ENCODE data around the gene FAM229B. TPM values are rescaled to one million over a fixed set of nuclear protein-coding genes. Genes with fewer than 3 reads are reported as not detected.
"Not testable (repeated sequence)": the region's sequence is repeated elsewhere in the genome, so short reads cannot be mapped to it uniquely, and the experiment has no call there.

FAM229B gene
- total and polyA plus RNA-seq, 10 donors = 1.9 to 7.9 (median 4.4) TPM

- no peaks in the 10 kb centered on the region for H3K27me3 ChIP-seq (replicated peaks in 1 of 7)
- H3K4me3 ChIP-seq = no peak overlapping the region
- WGBS, 5 donors = 89 to 99% (median 91%) methylated on average over 2 of the region's 2 CpGs
- H3K27ac ChIP-seq = no peak overlapping the region
- no peak for DNase-seq
- H3K36me3 ChIP-seq = peaks cover 0 to 14% (median 2%) of the 10 kb centered on the region in 6 donors
- TF ChIP-seq CTCF (IDR thresholded peaks at IDR 0.05 in 8 of 11, conservative IDR thresholded peaks at IDR 0.05 in 3 of 11) (no peak), POLR2AphosphoS5 (IDR thresholded peaks at IDR 0.05) (no peak), POLR2A (IDR thresholded peaks at IDR 0.05) (no peak)
- no peaks in the 10 kb centered on the region for H3K4me1 ChIP-seq
- intact Hi-C loops (cut with DNase I; ENCODE audit: low total_unique reads) = no loop called here
- no peaks in the 10 kb centered on the region for H3K9me3 ChIP-seq
Observed at GRCh38 chr6:112096901-112097300, 9.5 kb downstream of the FAM229B start.

DNA sequence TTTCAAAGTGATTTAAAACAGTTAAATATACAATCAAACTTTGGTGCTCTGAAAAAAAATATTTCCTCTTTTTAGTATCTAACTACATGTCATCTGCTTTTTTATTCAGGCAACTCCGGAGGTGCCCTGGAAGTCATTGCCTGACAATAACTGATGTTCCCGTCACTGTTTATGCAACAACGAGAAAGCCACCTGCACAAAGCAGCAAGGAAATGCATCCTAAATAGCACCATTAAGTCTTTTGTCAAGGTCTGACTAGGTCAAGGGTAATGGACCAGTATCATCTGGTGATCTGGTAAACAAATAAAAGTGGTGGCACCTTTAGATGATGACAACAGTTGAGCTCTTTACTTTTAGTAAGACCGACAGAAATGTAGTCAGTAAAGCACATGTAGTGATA, 13.2 kb downstream of the FAM229B start:
- WGBS, 5 donors = 78 to 91% (median 84%) methylated on average over 4 of the region's 4 CpGs
- Histone ChIP-seq H3K27me3 (replicated peaks in 1 of 7) (no peaks in the 10 kb centered on the region), H3K27ac (no peak overlapping the region), H3K4me3 (no peak overlapping the region), H3K4me1 (no peaks in the 10 kb centered on the region), H3K36me3 (peaks cover 0 to 19% (median 2%) of the 10 kb centered on the region in 6 donors), H3K9me3 (no peaks in the 10 kb centered on the region)
- no peak for TF ChIP-seq CTCF (IDR thresholded peaks at IDR 0.05 in 8 of 11, conservative IDR thresholded peaks at IDR 0.05 in 3 of 11)
- TF ChIP-seq POLR2A (IDR thresholded peaks at IDR 0.05) = no peak
- no peak for TF ChIP-seq POLR2AphosphoS5 (IDR thresholded peaks at IDR 0.05)
- no peak for DNase-seq
- intact Hi-C loops (cut with DNase I; ENCODE audit: low total_unique reads) = no loop called here

DNA sequence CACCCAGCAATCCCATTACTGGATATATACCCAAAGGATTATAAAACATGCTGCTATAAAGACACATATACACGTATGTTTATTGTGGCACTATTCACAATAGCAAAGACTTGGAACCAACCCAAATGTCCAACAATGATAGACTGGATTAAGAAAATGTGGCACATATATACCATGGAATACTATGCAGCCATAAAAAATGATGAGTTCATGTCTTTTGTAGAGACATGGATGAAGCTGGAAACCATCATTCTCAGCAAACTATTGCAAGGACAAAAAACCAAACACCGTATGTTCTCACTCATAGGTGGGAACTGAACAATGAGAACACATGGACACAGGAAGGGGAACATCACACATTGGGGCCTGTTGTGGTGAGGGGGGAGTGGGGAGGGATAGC, 18.6 kb downstream of the FAM229B start:
- intact Hi-C loops (cut with DNase I; ENCODE audit: low total_unique reads); H3K27ac ChIP-seq; H3K27me3 ChIP-seq (replicated peaks in 1 of 7); H3K9me3 ChIP-seq; H3K4me1 ChIP-seq; H3K4me3 ChIP-seq; DNase-seq: not testable (repeated sequence)
- H3K36me3 ChIP-seq = peaks cover 0 to 12% (median 0%) of the 10 kb centered on the region in 6 donors
- WGBS, 5 donors = 93 to 100% (median 100%) methylated on average over 1 to 2 of the region's 2 CpGs

GRCh38 chr6:112106562-112106961, 19.2 kb downstream of the FAM229B start:
- no peaks in the 10 kb centered on the region for H3K27me3 ChIP-seq (replicated peaks in 1 of 7)
- intact Hi-C loops (cut with DNase I; ENCODE audit: low total_unique reads) = no loop called here
- 64 to 88% (median 76%) methylated on average over 2 of the region's 2 CpGs for WGBS, 5 donors
- peaks cover 0 to 6% (median 0%) of the 10 kb centered on the region in 8 donors for H3K9me3 ChIP-seq
- H3K27ac ChIP-seq = no peak overlapping the region
- peaks cover 0 to 7% (median 0%) of the 10 kb centered on the region in 6 donors for H3K36me3 ChIP-seq
- no peak overlapping the region for H3K4me3 ChIP-seq
- no peaks in the 10 kb centered on the region for H3K4me1 ChIP-seq
- TF ChIP-seq POLR2AphosphoS5 (IDR thresholded peaks at IDR 0.05) (no peak), CTCF (IDR thresholded peaks at IDR 0.05 in 8 of 11, conservative IDR thresholded peaks at IDR 0.05 in 3 of 11) (no peak), POLR2A (IDR thresholded peaks at IDR 0.05) (no peak)
- DNase-seq = no peak

DNA sequence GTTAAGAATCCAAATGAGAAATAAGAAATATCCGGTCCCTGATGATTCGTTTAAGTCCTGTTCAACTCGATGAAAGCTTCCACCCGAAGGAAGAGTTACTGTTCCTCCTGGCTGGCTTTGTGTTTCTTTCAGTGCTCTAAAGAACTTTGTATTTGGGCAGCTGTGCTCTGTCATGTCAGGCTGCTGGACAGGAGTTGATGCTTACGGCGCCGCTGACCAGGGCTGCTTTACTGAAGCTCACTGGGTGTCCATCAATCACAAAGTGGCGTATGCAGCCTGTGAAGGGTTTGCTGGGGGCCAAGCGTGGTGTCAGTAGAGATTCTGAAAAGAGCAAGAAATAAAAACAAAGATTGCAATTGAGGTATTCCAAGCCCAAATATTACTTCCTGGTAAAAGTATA, 21.9 kb downstream of the FAM229B start:
- no peak for TF ChIP-seq POLR2AphosphoS5 (IDR thresholded peaks at IDR 0.05)
- TF ChIP-seq POLR2A (IDR thresholded peaks at IDR 0.05) = no peak
- TF ChIP-seq CTCF (IDR thresholded peaks at IDR 0.05 in 8 of 11, conservative IDR thresholded peaks at IDR 0.05 in 3 of 11) = no peak
- H3K27me3 ChIP-seq (replicated peaks in 1 of 7) = no peaks in the 10 kb centered on the region
- no peaks in the 10 kb centered on the region for H3K4me1 ChIP-seq
- no peak overlapping the region for H3K27ac ChIP-seq
- DNase-seq = no peak
- intact Hi-C loops (cut with DNase I; ENCODE audit: low total_unique reads) = no loop called here
- WGBS, 5 donors = 62 to 85% (median 75%) methylated on average over 9 of the region's 9 CpGs
- H3K4me3 ChIP-seq = no peak overlapping the region
- H3K9me3 ChIP-seq = peaks cover 0 to 6% (median 0%) of the 10 kb centered on the region in 8 donors
- H3K36me3 ChIP-seq = no peaks in the 10 kb centered on the region

All from spleen (tissue), 11 donors.